ENCODE data around the gene PTPRM. TPM values are rescaled to one million over a fixed set of nuclear protein-coding genes. Genes with fewer than 3 reads are reported as not detected.

Gene PTPRM
- total and polyA plus RNA-seq, 2 experiments from 2014 or later = 1.6 to 5.3 TPM

GRCh38 chr18:7901657-7902056, 334.5 kb downstream of the PTPRM start (continued):
- no peak for TF ChIP-seq REST (IDR thresholded peaks at IDR 0.05; ENCODE audit: unreplicated experiment)
- no peak for TF ChIP-seq CTCF (conservative IDR thresholded peaks at IDR 0.05; ENCODE audit: low read depth in 2 of 2)

GRCh38 chr18:7902399-7902839, 335.3 kb downstream of the PTPRM start:
- H3K9me2 ChIP-seq (ENCODE audit: insufficient read depth) = 0 out of 2 replicates have a peak, but pooled peaks cover 10% of the 10 kb centered on the region
- H3K27me3 ChIP-seq (ENCODE audit: insufficient read depth) = no peaks in the 10 kb centered on the region
- no peaks in the 10 kb centered on the region for H3K9me3 Mint-ChIP-seq
- H3F3A ChIP-seq (replicated peaks; ENCODE audit: low read depth) = no peaks in the 10 kb centered on the region
- H2AFZ ChIP-seq = no peak overlapping the region
- H3K27me3 Mint-ChIP-seq (ENCODE audit: insufficient read depth, low read depth, poor library complexity) = peaks cover 4% of the 10 kb centered on the region
- H3K4me3 Mint-ChIP-seq = no peak overlapping the region
- H3K79me2 ChIP-seq (replicated peaks; ENCODE audit: insufficient read depth) = no peaks in the 10 kb centered on the region
- H3K36me3 ChIP-seq (ENCODE audit: insufficient read depth) = no peaks in the 10 kb centered on the region
- no peak overlapping the region for H3K27ac Mint-ChIP-seq
- no peaks in the 10 kb centered on the region for H4K20me1 ChIP-seq (replicated peaks; ENCODE audit: insufficient read depth)
- TF ChIP-seq EZH2 (IDR thresholded peaks at IDR 0.05; ENCODE audit: low read depth, unreplicated experiment) = no peak
- TF ChIP-seq REST (IDR thresholded peaks at IDR 0.05; ENCODE audit: unreplicated experiment) = no peak
- DNase-seq (ENCODE audit: low spot score) (peak; percentile 11), ATAC-seq (peak; percentile 64)
- H3K4me2 ChIP-seq = no peak overlapping the region
- no peak overlapping the region for H3K4me3 ChIP-seq
- no peaks in the 10 kb centered on the region for H3K36me3 Mint-ChIP-seq (ENCODE audit: low read depth)
- peaks cover 12% of the 10 kb centered on the region; the same call in 2 of the 3 replicates for H3K4me1 Mint-ChIP-seq
- H3K27ac ChIP-seq (ENCODE audit: low read depth) = no peak overlapping the region
- no peaks in the 10 kb centered on the region for H3K4me1 ChIP-seq (ENCODE audit: insufficient read depth)
